GM21576 (cell line): ENCODE data around the gene DCPS.
A peak's percentile ranks its signal among the peaks of the same experiment; 100 is the strongest.
"Not testable (repeated sequence)": the region's sequence is repeated elsewhere in the genome, so short reads cannot be mapped to it uniquely, and the experiment has no call there.

Source experiments
- ATAC-seq: cut with Tn5 transposase; IDR thresholded peaks from one replicate; pipeline ENCODE4 v1.9.1; 2021; ENCODE audit warnings: mild to moderate bottlenecking, moderate library complexity; ENCODE audit not compliant: unreplicated experiment

Gene DCPS

DNA sequence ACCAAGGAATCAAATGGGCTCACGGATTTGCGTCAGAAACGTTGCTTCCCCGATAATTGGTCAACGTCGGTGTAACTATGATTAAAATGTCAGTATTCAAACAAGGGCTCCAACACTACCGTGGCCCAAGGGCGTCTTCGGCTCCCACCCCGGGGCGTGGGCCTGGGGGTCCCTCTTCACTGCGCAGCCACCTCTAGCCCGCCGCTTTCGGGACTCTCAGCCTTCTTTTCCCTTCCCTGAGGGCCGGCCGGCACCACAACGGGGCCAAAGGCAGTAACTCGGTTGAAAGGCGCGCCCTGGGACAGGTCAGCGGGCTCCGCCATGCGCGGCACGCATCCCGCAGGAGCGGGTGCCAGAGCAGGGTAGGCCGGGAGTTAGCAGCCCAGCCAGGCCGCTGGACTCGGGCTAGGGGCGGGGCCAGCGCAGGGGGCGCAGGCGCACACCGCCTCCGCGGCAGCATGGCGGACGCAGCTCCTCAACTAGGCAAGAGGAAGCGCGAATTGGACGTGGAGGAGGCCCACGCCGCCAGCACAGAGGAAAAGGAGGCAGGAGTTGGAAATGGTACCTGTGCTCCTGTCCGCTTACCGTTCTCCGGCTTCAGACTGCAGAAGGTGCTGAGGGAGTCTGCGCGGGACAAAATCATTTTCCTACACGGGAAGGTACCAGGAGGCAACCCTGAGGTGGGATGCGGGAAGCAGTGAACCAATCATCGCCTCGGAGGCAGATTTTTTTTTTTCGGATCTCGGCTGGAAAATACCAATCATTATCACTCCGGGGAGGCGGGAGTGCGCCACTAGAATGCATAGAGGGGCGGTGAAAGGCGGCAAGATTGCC, at the start of gene DCPS:
TSS of gene DCPS (plus strand) at position 438 of the 834 bp plus-strand sequence. CDS start at position 459, 21 bp downstream.
- ATAC-seq, result peak; percentile 85

DNA sequence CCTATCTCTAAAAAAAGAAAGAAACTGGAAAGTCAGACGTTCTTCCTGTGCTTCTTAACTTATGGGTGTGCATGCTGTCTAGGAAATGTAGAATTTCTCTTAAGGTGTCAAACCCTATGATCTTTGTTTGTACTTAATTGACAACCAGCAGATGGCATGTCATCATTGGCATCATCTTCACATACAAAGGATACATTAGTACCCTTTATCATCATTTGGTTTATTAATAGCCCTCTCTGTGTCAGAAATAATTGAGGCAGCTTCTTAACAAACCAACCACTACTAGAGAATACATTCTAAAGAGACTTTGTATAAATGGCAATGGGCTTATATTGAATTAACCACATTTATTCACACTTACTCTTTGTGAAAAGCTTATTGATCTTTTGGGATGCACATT, 49.0 kb upstream of the DCPS start:
- ATAC-seq, result no peak

DNA sequence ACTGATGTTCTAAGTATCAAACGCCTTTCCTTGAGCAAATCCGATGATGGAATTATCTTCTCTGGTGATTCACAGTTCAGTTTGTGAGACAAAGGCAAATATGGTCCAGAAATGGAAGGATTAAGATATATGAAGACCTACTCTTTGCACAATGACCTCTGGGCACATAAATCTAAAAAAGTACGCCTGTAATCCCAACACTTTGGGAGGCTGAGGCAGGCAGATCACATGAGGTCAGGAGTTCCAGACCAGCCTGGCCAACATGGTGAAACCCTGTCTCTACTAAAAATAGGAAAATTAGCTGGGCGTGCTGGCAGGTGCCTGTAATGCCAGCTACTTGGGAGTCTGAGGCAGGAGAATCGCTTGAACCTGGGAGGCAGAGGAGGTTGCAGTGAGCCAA, 48.4 kb upstream of the DCPS start:
- ATAC-seq, result not testable (repeated sequence)

- no peak for ATAC-seq
These were observed 47.6 kb upstream of the DCPS start for GRCh38 chr11:126256216-126256615.

GRCh38 chr11:126257144-126257543, 46.7 kb upstream of the DCPS start:
- ATAC-seq, result no peak

GRCh38 chr11:126257764-126258163, 46.1 kb upstream of the DCPS start:
- ATAC-seq, result no peak

- no peak for ATAC-seq
These were observed 41.6 kb upstream of the DCPS start for GRCh38 chr11:126262216-126262615.

DNA sequence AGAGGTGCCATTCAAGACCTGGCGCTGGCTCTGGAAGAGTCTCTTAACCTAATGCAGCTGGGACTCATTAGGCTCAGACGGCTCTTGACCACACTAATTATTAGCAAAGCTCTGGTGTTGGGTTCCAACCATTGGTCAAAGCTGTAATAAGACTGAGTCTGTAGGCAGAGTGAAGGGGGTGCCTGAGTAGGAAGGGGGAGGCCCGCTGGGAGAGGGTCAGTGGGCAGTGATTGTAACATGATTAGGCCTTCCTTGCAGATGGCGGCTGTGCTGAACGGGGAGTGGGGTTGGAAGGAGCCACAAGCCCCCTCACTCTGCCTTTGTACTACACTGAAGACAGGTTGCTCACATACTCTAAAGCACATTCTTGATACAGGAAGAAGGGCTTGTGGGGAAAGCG, 40.4 kb upstream of the DCPS start:
- ATAC-seq, result no peak

GRCh38 chr11:126265811-126266210, 38.0 kb upstream of the DCPS start:
- ATAC-seq, result no peak

- ATAC-seq, result no peak
These were observed 36.2 kb upstream of the DCPS start for GRCh38 chr11:126267650-126268049.

DNA sequence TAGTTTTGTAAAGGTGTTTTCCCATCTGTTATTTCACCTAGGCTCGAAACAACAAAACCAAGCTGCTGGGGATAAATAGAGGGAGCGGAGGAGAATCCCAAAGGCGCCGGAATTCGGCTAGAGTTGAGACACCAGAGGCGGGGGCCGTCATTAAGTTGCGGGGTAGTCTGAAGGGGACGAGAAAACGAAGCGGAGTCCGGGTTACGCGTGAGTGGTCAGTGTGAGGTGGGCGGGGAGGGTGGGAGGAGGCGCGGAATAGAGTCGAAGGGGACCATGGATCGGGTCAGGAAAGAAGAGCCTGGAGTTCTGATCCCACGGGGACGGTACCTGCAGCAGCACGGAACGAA, 35.5 kb upstream of the DCPS start:
- ATAC-seq, result no peak

DNA sequence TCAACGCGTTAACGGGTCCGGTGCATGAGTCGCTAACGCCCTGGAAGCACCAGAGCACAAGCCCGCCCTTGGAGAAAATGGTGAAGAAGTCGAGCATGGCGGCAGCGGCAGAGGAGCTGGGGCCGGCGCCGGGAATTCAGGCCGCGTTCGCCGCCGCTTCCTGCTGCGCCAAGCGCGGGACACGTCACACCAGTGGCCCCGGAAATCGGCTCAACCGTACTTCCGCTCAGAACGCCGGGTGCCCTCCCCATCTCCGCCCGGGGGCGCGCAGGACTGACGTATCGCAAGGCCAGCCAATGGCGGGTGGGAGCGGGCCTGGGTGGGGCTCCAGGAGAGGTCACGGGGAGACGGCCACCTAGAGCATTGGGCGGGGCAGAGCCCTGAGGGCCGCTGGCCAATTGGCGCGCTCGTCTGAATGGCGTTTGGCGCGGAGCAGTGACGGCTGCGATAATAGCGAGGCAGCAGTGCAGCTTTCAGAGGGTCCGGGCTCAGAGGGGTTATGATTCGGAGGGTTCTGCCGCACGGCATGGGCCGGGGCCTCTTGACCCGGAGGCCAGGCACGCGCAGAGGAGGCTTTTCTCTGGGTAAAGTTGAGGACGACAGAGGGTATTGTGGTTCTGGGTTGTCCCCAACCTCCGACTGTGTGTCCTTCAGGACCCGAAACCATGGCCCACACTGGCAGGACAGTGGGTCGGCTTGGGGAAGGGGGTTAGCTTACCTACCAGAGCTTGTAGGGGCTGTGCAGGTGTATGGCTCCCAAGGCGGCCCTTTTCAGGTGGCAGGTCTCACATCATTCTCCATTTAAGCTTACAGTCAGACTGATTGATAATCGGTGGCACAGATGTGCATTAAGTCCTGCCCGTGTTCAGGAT, 34.9 kb upstream of the DCPS start, which contains the start of the genes FOXRED1 and SRPRA:
TSS of gene FOXRED1 (plus strand) at position 447 of the 872 bp plus-strand sequence. CDS start at position 500, 53 bp downstream.
TSS of gene SRPRA (minus strand) at position 188 of the 872 bp plus-strand sequence. CDS start at position 97, 91 bp downstream.
- ATAC-seq, result peak; percentile 98

GRCh38 chr11:126277322-126277721, 26.5 kb upstream of the DCPS start:
- ATAC-seq, result no peak

- ATAC-seq, result no peak
These were observed 26.1 kb upstream of the DCPS start for GRCh38 chr11:126277780-126278179.

DNA sequence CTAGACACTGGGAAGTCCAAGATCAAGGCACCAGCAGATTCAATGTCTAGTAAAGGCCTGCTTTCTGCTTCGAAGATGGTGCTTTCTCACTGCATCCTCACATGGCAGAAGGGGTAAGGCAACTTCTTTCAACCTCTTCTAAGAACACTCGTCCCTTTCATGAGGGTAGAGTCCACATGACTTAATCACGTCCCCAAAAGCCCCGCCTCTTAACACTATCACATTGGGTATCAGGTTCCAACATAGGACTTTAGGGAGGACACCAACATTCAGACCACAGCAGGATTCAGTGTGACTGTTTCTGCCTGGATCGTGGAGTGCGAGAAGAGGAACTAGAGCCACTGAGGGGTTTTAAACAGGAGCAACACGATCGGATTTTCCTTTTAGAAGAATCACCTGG, 24.7 kb upstream of the DCPS start:
- ATAC-seq, result no peak

GRCh38 chr11:126280595-126280994, 23.3 kb upstream of the DCPS start:
- ATAC-seq, result no peak

DNA sequence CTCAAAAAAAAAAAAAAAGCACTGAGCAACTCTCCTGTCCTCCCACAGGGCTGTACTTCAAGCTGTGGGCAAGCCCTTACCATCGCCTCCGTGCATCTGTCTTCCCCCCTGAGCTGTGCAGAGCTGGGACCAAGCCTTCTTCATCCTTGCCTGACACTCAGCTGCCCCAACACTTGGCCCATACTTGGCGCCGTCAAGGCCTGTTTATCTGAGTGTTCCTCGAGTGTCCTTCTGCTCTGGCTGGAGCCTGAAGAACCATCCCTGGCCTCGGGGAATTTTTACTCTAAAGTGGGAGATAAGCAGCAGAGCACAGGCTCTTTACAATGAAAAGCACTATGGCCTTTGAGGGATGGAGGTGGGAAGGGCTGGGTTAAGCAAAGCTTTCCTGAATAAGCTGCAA, 22.6 kb upstream of the DCPS start:
- ATAC-seq, result no peak

GRCh38 chr11:126281666-126282175, 22.1 kb upstream of the DCPS start:
- no peak for ATAC-seq

- ATAC-seq, result no peak
These were observed 21.5 kb upstream of the DCPS start for GRCh38 chr11:126282361-126282735.

DNA sequence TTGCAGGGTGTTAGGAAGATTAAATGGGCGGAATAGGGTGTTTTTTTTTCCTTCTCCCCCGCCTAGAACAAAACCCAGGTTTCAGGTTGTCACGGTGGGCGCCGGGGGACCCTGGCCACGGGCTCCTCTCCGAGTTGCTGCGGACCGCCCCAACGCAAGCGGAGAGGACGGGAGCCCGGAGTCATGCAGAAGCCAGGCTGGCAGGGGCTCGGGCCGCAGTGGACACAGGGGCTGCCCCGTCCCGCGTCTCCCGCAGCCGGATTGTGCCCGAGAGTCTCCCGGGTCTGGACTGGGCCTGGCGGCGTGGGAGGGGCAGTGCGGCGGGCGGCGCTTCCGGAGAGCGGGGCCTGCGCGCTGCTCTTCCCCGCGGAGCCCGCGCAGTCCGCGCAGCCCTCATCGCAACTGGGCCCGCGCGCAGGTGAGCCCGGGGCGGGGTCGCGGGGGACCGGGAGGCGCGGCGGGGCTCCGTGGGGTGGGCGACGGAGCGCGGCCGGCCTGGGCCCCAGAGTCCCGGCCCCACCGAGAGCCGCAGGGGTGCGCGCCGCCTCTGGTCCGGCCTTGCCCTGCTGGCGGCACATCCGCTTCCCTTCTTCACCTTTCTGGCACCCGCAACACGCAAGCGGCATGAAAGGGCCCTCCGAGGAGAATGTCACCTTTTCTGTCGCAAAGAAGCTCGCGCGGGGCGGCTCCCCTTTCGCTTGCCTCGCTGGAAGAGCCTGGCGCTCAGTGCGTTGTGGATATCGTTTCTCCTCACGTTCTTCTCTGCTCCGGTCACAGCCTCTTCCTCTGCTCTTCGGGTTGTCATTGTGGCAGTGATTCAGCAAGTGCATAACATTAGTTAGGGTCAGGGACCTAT, 20.9 kb upstream of the DCPS start, which contains the start of gene TIRAP:
TSS of gene TIRAP (plus strand) at position 358 of the 856 bp plus-strand sequence. CDS start 7,802 bp downstream, outside the sequence.
- peak; percentile 54 for ATAC-seq
